Measurements from ENCODE around the gene CSMD2. TPM values are rescaled to one million over a fixed set of nuclear protein-coding genes. Genes with fewer than 3 reads are reported as not detected.

Gene CSMD2
- total RNA-seq, 1 experiment from 2014 or later: not detected

DNA sequence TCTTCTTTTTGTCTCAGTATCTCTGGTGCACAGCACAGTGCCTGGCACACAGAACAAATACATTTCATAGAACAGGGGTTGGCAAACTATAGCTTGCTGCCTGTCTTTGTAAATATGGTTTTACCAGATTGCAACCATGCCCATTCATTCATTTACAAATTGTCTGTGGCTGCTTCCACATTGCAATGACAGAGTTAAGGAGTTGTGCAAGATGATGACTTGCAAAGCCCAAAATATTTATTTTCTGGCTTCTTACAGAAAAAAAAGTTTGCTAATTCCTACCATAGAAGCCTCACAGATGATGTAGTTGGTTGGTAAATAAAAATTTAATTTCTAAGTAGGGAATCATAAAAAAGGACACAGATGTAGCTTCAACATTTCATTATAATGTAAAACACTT is 312.3 kb downstream of the CSMD2 start:
- Histone ChIP-seq H2AFZ (no peak overlapping the region), H3K9me3 (ENCODE audit: insufficient read depth, low read depth) (no peaks in the 10 kb centered on the region), H3K4me3 (no peak overlapping the region), H3K79me2 (ENCODE audit: low read depth) (no peaks in the 10 kb centered on the region), H3K9me2 (ENCODE audit: insufficient read depth) (no peaks in the 10 kb centered on the region), H3K4me1 (replicated peaks; ENCODE audit: insufficient read depth) (no peaks in the 10 kb centered on the region), H3F3A (ENCODE audit: insufficient read depth, low read depth) (no peaks in the 10 kb centered on the region), H3K4me2 (no peak overlapping the region), H4K20me1 (ENCODE audit: insufficient read depth) (no peaks in the 10 kb centered on the region), H3K36me3 (ENCODE audit: low read depth) (no peaks in the 10 kb centered on the region), H3K27ac (no peak overlapping the region), H3K27me3 (ENCODE audit: insufficient read depth, low read depth) (peaks cover 10% of the 10 kb centered on the region; the same call in 1 of the 2 replicates)
- POLR2A ChIA-PET (ENCODE audit: unreplicated experiment): no interaction called here
- CTCF ChIA-PET: no interaction called here
- TF ChIP-seq, protein P1, sequence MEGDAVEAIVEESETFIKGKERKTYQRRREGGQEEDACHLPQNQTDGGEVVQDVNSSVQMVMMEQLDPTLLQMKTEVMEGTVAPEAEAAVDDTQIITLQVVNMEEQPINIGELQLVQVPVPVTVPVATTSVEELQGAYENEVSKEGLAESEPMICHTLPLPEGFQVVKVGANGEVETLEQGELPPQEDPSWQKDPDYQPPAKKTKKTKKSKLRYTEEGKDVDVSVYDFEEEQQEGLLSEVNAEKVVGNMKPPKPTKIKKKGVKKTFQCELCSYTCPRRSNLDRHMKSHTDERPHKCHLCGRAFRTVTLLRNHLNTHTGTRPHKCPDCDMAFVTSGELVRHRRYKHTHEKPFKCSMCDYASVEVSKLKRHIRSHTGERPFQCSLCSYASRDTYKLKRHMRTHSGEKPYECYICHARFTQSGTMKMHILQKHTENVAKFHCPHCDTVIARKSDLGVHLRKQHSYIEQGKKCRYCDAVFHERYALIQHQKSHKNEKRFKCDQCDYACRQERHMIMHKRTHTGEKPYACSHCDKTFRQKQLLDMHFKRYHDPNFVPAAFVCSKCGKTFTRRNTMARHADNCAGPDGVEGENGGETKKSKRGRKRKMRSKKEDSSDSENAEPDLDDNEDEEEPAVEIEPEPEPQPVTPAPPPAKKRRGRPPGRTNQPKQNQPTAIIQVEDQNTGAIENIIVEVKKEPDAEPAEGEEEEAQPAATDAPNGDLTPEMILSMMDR (conservative IDR thresholded peaks at IDR 0.05): no peak
- no peak for TF ChIP-seq EZH2 (IDR thresholded peaks at IDR 0.05; ENCODE audit: low read depth)
- BruUV-seq (replicated peaks): no TSS peak
- DNase-seq: no peak
- intact Hi-C loops (cut with micrococcal nuclease; ENCODE audit: unreplicated experiment): no loop called here

DNA sequence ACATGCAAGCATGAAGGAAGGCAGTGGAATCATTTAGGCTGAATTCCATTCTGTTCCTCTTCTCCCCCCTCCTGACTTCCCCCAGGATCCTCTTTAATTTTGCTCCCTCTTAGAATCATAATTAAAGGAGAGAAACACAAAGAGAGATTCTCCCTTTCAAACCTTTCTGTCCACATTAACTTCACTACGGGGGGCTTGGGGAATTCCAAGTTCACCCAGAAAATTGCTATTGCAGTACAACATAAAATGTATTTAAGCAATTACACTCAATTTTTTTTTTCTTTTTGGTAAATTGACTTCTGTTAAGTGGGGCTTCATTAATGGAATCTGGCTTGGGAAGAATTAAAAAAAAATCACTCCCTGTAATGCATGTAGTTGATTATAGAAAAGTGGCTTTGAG is 314.5 kb downstream of the CSMD2 start:
- BruUV-seq (replicated peaks): no TSS peak
- Histone ChIP-seq H4K20me1 (ENCODE audit: insufficient read depth) (no peaks in the 10 kb centered on the region), H3K36me3 (ENCODE audit: low read depth) (no peaks in the 10 kb centered on the region), H3K9me3 (ENCODE audit: insufficient read depth, low read depth) (no peaks in the 10 kb centered on the region), H3K9me2 (ENCODE audit: insufficient read depth) (no peaks in the 10 kb centered on the region), H3K4me1 (replicated peaks; ENCODE audit: insufficient read depth) (no peaks in the 10 kb centered on the region), H3K4me2 (no peak overlapping the region), H3K27me3 (ENCODE audit: insufficient read depth, low read depth) (peaks cover 16% of the 10 kb centered on the region; the same call in 1 of the 2 replicates), H2AFZ (no peak overlapping the region), H3K79me2 (ENCODE audit: low read depth) (no peaks in the 10 kb centered on the region), H3F3A (ENCODE audit: insufficient read depth, low read depth) (no peaks in the 10 kb centered on the region), H3K27ac (no peak overlapping the region), H3K4me3 (no peak overlapping the region)
- POLR2A ChIA-PET (ENCODE audit: unreplicated experiment): no interaction called here
- CTCF ChIA-PET: interaction anchor here (0.6 kb wide), 1 partner anchor 12 kb away, joined by 4 read pairs; no protein-coding TSS in a partner anchor
- intact Hi-C loops (cut with micrococcal nuclease; ENCODE audit: unreplicated experiment): no loop called here
- TF ChIP-seq EZH2 (IDR thresholded peaks at IDR 0.05; ENCODE audit: low read depth): no peak
- TF ChIP-seq, protein P1 (conservative IDR thresholded peaks at IDR 0.05): no peak
- no peak for DNase-seq

DNA sequence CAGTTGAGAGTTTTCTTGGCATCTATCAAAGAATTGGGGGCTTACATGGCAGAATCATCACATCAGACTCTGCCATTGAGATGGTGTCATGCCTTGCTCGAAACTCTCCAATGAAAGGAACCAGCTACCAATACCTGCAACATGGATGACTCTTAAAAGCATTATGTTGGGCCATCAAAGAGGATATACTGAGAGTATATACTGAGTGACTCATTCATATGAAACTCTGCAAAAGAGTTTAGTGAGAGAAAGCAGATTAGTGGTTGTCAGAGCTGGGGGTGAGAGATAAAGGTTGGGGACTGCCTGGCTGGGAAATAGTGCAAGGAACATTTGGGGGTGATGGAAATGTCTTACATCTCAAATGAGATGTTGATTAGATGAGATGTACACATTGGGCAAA is 315.8 kb downstream of the CSMD2 start:
- no peak overlapping the region for H3K4me2 ChIP-seq
- ChIA-PET POLR2A (ENCODE audit: unreplicated experiment) (no interaction called here), CTCF (no interaction called here)
- no peaks in the 10 kb centered on the region for H3K36me3 ChIP-seq (ENCODE audit: low read depth)
- no peaks in the 10 kb centered on the region for H3K79me2 ChIP-seq (ENCODE audit: low read depth)
- no peaks in the 10 kb centered on the region for H3F3A ChIP-seq (ENCODE audit: insufficient read depth, low read depth)
- H4K20me1 ChIP-seq (ENCODE audit: insufficient read depth): no peaks in the 10 kb centered on the region
- H3K27me3 ChIP-seq (ENCODE audit: insufficient read depth, low read depth): peaks cover 26% of the 10 kb centered on the region; the same call in 1 of the 2 replicates
- no peak overlapping the region for H2AFZ ChIP-seq
- intact Hi-C loops (cut with micrococcal nuclease; ENCODE audit: unreplicated experiment): no loop called here
- no TSS peak for BruUV-seq (replicated peaks)
- no peak for DNase-seq
- no peaks in the 10 kb centered on the region for H3K9me3 ChIP-seq (ENCODE audit: insufficient read depth, low read depth)
- TF ChIP-seq, protein P1 (conservative IDR thresholded peaks at IDR 0.05): no peak
- no peak for TF ChIP-seq EZH2 (IDR thresholded peaks at IDR 0.05; ENCODE audit: low read depth)
- no peaks in the 10 kb centered on the region for H3K9me2 ChIP-seq (ENCODE audit: insufficient read depth)
- no peaks in the 10 kb centered on the region for H3K4me1 ChIP-seq (replicated peaks; ENCODE audit: insufficient read depth)
- H3K4me3 ChIP-seq: no peak overlapping the region
- H3K27ac ChIP-seq: no peak overlapping the region

Data from PC-9 (cell line).